Retinal pigment epithelial cell (primary cell): ENCODE measurements around the gene PDE11A.

Experiments
- DNase-seq: peaks from one replicate; pipeline ENCODE4 v3.0.0-alpha.2; 2010; ENCODE audit warnings: low read depth
- H3K4me3 ChIP-seq: 2 replicates; pipeline ENCODE4 v1.5.1; 2011; ENCODE audit warnings: mild to moderate bottlenecking, low read length, control low read depth, moderate library complexity
- CTCF ChIP-seq: conservative IDR thresholded peaks from 2 replicates; pipeline ENCODE4 v1.5.1; 2011; ENCODE audit warnings: low read depth, low read length, control low read depth, inconsistent platforms

Gene PDE11A

GRCh38 chr2:177618255-177619253 lies 454.0 kb downstream of the PDE11A start:
- H3K4me3 ChIP-seq, result peak overlapping the region; percentile 92
- no peak for TF ChIP-seq CTCF
- peak; percentile 29 for DNase-seq

GRCh38 chr2:177617849-177618248 lies 454.7 kb downstream of the PDE11A start:
- H3K4me3 ChIP-seq, result peak overlapping the region; percentile 92
- no peak for TF ChIP-seq CTCF
- no peak for DNase-seq

- H3K4me3 ChIP-seq, result no peak overlapping the region
- TF ChIP-seq CTCF, result no peak
- DNase-seq, result no peak
These were observed 455.8 kb downstream of the PDE11A start for GRCh38 chr2:177616731-177617130.

GRCh38 chr2:177616066-177616465 lies 456.5 kb downstream of the PDE11A start:
- no peak for DNase-seq

GRCh38 chr2:177612659-177613058 lies 459.9 kb downstream of the PDE11A start:
- H3K4me3 ChIP-seq, result no peak overlapping the region
- no peak for TF ChIP-seq CTCF
- no peak for DNase-seq

More at GRCh38 chr2:177616066-177616465, 456.5 kb downstream of the PDE11A start:
- no peak for TF ChIP-seq CTCF
- H3K4me3 ChIP-seq, result no peak overlapping the region

GRCh38 chr2:177611310-177611886 lies 461.2 kb downstream of the PDE11A start:
- no peak overlapping the region for H3K4me3 ChIP-seq
- no peak for DNase-seq
- no peak for TF ChIP-seq CTCF
